PC-9 (cell line): Measurements from ENCODE around the gene TIAM2. TPM values are rescaled to one million over a fixed set of nuclear protein-coding genes. Genes with fewer than 3 reads are reported as not detected.

Experiments
- BruUV-seq: library from RNA; stranded (reverse); fragments of 400-500 nt; replicated peaks from 2 replicates; lab custom pipeline; 2021; lab: Mats Ljungman, UMichigan
- CTCF ChIA-PET: fragments of 300-600 bp; sonication (Branson Sonifier 250); formaldehyde crosslinking; loops from one replicate; lab custom pipeline; 2022; ENCODE audit warnings: antibody characterized with exemption; lab: Charles Lee
- POLR2A ChIA-PET: fragments of 300-600 bp; sonication (Branson Sonifier 250); formaldehyde crosslinking; loops from one replicate; lab custom pipeline; 2022; ENCODE audit warnings: antibody characterized with exemption; ENCODE audit not compliant: unreplicated experiment; lab: Charles Lee
- DNase-seq, 2 experiments: peaks; one replicate each; pipeline versions ENCODE4 v3.0.0 to v3.0.0-alpha.2; 2015 to 2022; ENCODE audit warnings: mixed read lengths in 1 of 2
- H2AFZ ChIP-seq: fragments of 200-600 bp; sonication (generic); 2 replicates; pipeline ENCODE4 v1.8.1; 2017; ENCODE audit warnings: antibody characterized with exemption
- H3F3A ChIP-seq: fragments of 200-600 bp; sonication (generic); 2 replicates; pipeline ENCODE4 v1.8.1; 2017; ENCODE audit warnings: antibody characterized with exemption, mild to moderate bottlenecking, low read depth; ENCODE audit not compliant: insufficient read depth
- H3K27ac ChIP-seq: fragments of 200-600 bp; sonication (generic); 2 replicates; pipeline ENCODE4 v1.6.1; 2016; ENCODE audit warnings: mixed run types
- H3K27me3 ChIP-seq: fragments of 200-600 bp; sonication (generic); 2 replicates; pipeline ENCODE4 v1.6.1; 2016; ENCODE audit warnings: low read depth, mixed run types; ENCODE audit not compliant: insufficient read depth
- H3K36me3 ChIP-seq: fragments of 200-600 bp; sonication (generic); 2 replicates; pipeline ENCODE4 v1.6.1; 2016; ENCODE audit warnings: low read depth, mixed run types
- H3K4me1 ChIP-seq: fragments of 200-600 bp; sonication (generic); replicated peaks from 2 replicates; pipeline ENCODE4 v1.6.1; 2016; ENCODE audit warnings: mixed run types; ENCODE audit not compliant: insufficient read depth
- H3K4me2 ChIP-seq: fragments of 200-600 bp; sonication (generic); 2 replicates; pipeline ENCODE4 v1.6.1; 2017; ENCODE audit warnings: mixed run types
- H3K4me3 ChIP-seq: fragments of 200-600 bp; sonication (generic); 2 replicates; pipeline ENCODE4 v1.6.1; 2016; ENCODE audit warnings: mixed run types
- H3K79me2 ChIP-seq: fragments of 200-600 bp; sonication (generic); 2 replicates; pipeline ENCODE4 v1.6.1; 2017; ENCODE audit warnings: low read depth, mixed run types
- H3K9me2 ChIP-seq: fragments of 200-600 bp; sonication (generic); 2 replicates; pipeline ENCODE4 v1.8.1; 2017; ENCODE audit warnings: mild to moderate bottlenecking; ENCODE audit not compliant: insufficient read depth
- H3K9me3 ChIP-seq: fragments of 200-600 bp; sonication (generic); 2 replicates; pipeline ENCODE4 v1.8.1; 2016; ENCODE audit warnings: low read depth; ENCODE audit not compliant: insufficient read depth
- H4K20me1 ChIP-seq: fragments of 200-600 bp; sonication (generic); 2 replicates; pipeline ENCODE4 v1.8.1; 2017; ENCODE audit not compliant: insufficient read depth
- CTCF ChIP-seq: fragments of 200-600 bp; sonication (generic); conservative IDR thresholded peaks from 2 replicates; pipeline ENCODE4 v1.6.1; 2017; ENCODE audit warnings: mixed run types, antibody characterized with exemption, mild to moderate bottlenecking, moderate library complexity
- EZH2 ChIP-seq: fragments of 200-600 bp; sonication (generic); IDR thresholded peaks from 2 replicates; pipeline ENCODE4 v1.8.0; 2017; ENCODE audit warnings: antibody characterized with exemption, low read depth
- intact Hi-C: fragments of 100-400 bp; cut with micrococcal nuclease; formaldehyde crosslinking; loops from one replicate; pipeline ENCODE4 v1.10.0; 2022; ENCODE audit not compliant: unreplicated experiment
- total RNA-seq: library from RNA; stranded (reverse); gene quantifications from 2 replicates; pipeline ENCODE4 v1.2.3, GENCODE V29; 2021

The TIAM2 gene
- total RNA-seq, 1 experiment from 2014 or later, result 11.4 TPM

- Histone ChIP-seq H3K79me2 (no peaks in the 10 kb centered on the region), H3K9me3 (no peaks in the 10 kb centered on the region), H4K20me1 (no peaks in the 10 kb centered on the region), H3K9me2 (no peaks in the 10 kb centered on the region), H3K4me3 (no peak overlapping the region), H3K4me2 (no peak overlapping the region), H3K27me3 (no peaks in the 10 kb centered on the region), H3K27ac (no peak overlapping the region), H3F3A (peaks cover 4% of the 10 kb centered on the region; the same call in 1 of the 2 replicates), H3K36me3 (no peaks in the 10 kb centered on the region), H2AFZ (no peak overlapping the region), H3K4me1 (peaks cover 6% of the 10 kb centered on the region)
- ChIA-PET POLR2A (no interaction called here), CTCF (no interaction called here)
- no peak for DNase-seq
- intact Hi-C loops, result no loop called here
- BruUV-seq, result no TSS peak
- TF ChIP-seq EZH2 (no peak), CTCF (no peak)
Observed at GRCh38 chr6:155079985-155080452, 84.9 kb downstream of the TIAM2 start.

GRCh38 chr6:155080881-155081845, 86.0 kb downstream of the TIAM2 start:
- Histone ChIP-seq H3K27ac (no peak overlapping the region), H3K79me2 (no peaks in the 10 kb centered on the region), H3K4me3 (no peak overlapping the region), H3F3A (peaks cover 11% of the 10 kb centered on the region; the same call in 1 of the 2 replicates), H3K4me2 (no peak overlapping the region), H3K9me2 (no peaks in the 10 kb centered on the region), H3K9me3 (no peaks in the 10 kb centered on the region), H3K4me1 (peaks cover 17% of the 10 kb centered on the region), H3K27me3 (no peaks in the 10 kb centered on the region), H3K36me3 (no peaks in the 10 kb centered on the region), H2AFZ (no peak overlapping the region), H4K20me1 (no peaks in the 10 kb centered on the region)
- no peak for TF ChIP-seq EZH2
- BruUV-seq, result no TSS peak
- DNase-seq, result no peak
- POLR2A ChIA-PET, result no interaction called here
- intact Hi-C loops, result no loop called here
- CTCF ChIA-PET, result no interaction called here

- no peak overlapping the region for H3K4me2 ChIP-seq
- no peaks in the 10 kb centered on the region for H3K36me3 ChIP-seq
- intact Hi-C loops, result loop anchor here (1.0 to 5.0 kb wide), 2 partner anchors 19 to 88 kb away; no protein-coding TSS in a partner anchor
- no peak for DNase-seq
- no peaks in the 10 kb centered on the region for H3K27me3 ChIP-seq
- peak overlapping the region; percentile 56; the same call in 1 of the 2 replicates for H3K27ac ChIP-seq
- no peak for TF ChIP-seq CTCF
- TF ChIP-seq EZH2, result no peak
- peaks cover 8% of the 10 kb centered on the region; the same call in 1 of the 2 replicates for H3F3A ChIP-seq
- no peak overlapping the region for H2AFZ ChIP-seq
- CTCF ChIA-PET, result no interaction called here
- POLR2A ChIA-PET, result interaction anchor here (0.6 kb wide), 1 partner anchor 13 kb away, joined by 3 read pairs; no protein-coding TSS in a partner anchor
- H3K79me2 ChIP-seq, result no peaks in the 10 kb centered on the region
- H3K4me3 ChIP-seq, result no peak overlapping the region
- no TSS peak for BruUV-seq
- H3K9me3 ChIP-seq, result no peaks in the 10 kb centered on the region
- no peaks in the 10 kb centered on the region for H4K20me1 ChIP-seq
- H3K4me1 ChIP-seq, result peaks cover 18% of the 10 kb centered on the region
- no peaks in the 10 kb centered on the region for H3K9me2 ChIP-seq
Observed at GRCh38 chr6:155084431-155085123, 89.5 kb downstream of the TIAM2 start.
